Measurements from ENCODE around the gene RAB11A.

GRCh38 chr15:65875458-65875857 is 6.2 kb downstream of the RAB11A start:
- TF ChIP-seq CTCF (IDR thresholded peaks at IDR 0.05) (no peak), NR1H2 (CRISPR knock-in tag; IDR thresholded peaks at IDR 0.05) (no peak), NFYB (CRISPR knock-in tag; conservative IDR thresholded peaks at IDR 0.05; ENCODE audit: low read depth) (no peak), TEAD4 (CRISPR knock-in tag; IDR thresholded peaks at IDR 0.05) (no peak)

Data from WTC11 (cell line).